ENCODE data around the gene LRP6. TPM values are rescaled to one million over a fixed set of nuclear protein-coding genes. Genes with fewer than 3 reads are reported as not detected.

LRP6 gene
- total RNA-seq, 1 donor from 2014 or later = 23.8 TPM

- no peak for TF ChIP-seq CTCF (conservative IDR thresholded peaks at IDR 0.05; ENCODE audit: low read depth, low read length)
- DNase-seq (ENCODE audit: low read depth) = no peak
- no peak overlapping the region for H3K4me3 ChIP-seq (ENCODE audit: low read depth, low read length)
These were observed 69.7 kb downstream of the LRP6 start for GRCh38 chr12:12197128-12197527.

- H3K4me3 ChIP-seq (ENCODE audit: low read depth, low read length) = no peak overlapping the region
- TF ChIP-seq CTCF (conservative IDR thresholded peaks at IDR 0.05; ENCODE audit: low read depth, low read length) = no peak
- DNase-seq (ENCODE audit: low read depth) = no peak
These were observed 71.3 kb downstream of the LRP6 start for GRCh38 chr12:12195516-12195915.

- no peak for DNase-seq (ENCODE audit: low read depth)
These were observed 71.8 kb downstream of the LRP6 start for GRCh38 chr12:12195081-12195480.

GRCh38 chr12:12194206-12194605, 72.6 kb downstream of the LRP6 start:
- DNase-seq (ENCODE audit: low read depth) = peak; percentile 16
- H3K4me3 ChIP-seq (ENCODE audit: low read depth, low read length) = no peak overlapping the region
- TF ChIP-seq CTCF (conservative IDR thresholded peaks at IDR 0.05; ENCODE audit: low read depth, low read length) = no peak

More at GRCh38 chr12:12195081-12195480, 71.8 kb downstream of the LRP6 start:
- H3K4me3 ChIP-seq (ENCODE audit: low read depth, low read length) = no peak overlapping the region
- TF ChIP-seq CTCF (conservative IDR thresholded peaks at IDR 0.05; ENCODE audit: low read depth, low read length) = no peak

- DNase-seq (ENCODE audit: low read depth) = no peak
- H3K4me3 ChIP-seq (ENCODE audit: low read depth, low read length) = no peak overlapping the region
- TF ChIP-seq CTCF (conservative IDR thresholded peaks at IDR 0.05; ENCODE audit: low read depth, low read length) = no peak
These were observed 75.8 kb downstream of the LRP6 start for GRCh38 chr12:12191008-12191407.

GRCh38 chr12:12190087-12190809, 76.6 kb downstream of the LRP6 start:
- H3K4me3 ChIP-seq (ENCODE audit: low read depth, low read length) = no peak overlapping the region
- TF ChIP-seq CTCF (conservative IDR thresholded peaks at IDR 0.05; ENCODE audit: low read depth, low read length) = no peak
- no peak for DNase-seq (ENCODE audit: low read depth)

- DNase-seq (ENCODE audit: low read depth) = no peak
- H3K4me3 ChIP-seq (ENCODE audit: low read depth, low read length) = no peak overlapping the region
- no peak for TF ChIP-seq CTCF (conservative IDR thresholded peaks at IDR 0.05; ENCODE audit: low read depth, low read length)
These were observed 81.4 kb downstream of the LRP6 start for GRCh38 chr12:12185414-12185813.
